ENCODE data around the gene CYP46A1. TPM values are rescaled to one million over a fixed set of nuclear protein-coding genes. Genes with fewer than 3 reads are reported as not detected.

CYP46A1 gene
- polyA plus RNA-seq, 2 of the 4 experiments (the other 2 are of a cell fraction), result 0.06 to 0.13 TPM

DNA sequence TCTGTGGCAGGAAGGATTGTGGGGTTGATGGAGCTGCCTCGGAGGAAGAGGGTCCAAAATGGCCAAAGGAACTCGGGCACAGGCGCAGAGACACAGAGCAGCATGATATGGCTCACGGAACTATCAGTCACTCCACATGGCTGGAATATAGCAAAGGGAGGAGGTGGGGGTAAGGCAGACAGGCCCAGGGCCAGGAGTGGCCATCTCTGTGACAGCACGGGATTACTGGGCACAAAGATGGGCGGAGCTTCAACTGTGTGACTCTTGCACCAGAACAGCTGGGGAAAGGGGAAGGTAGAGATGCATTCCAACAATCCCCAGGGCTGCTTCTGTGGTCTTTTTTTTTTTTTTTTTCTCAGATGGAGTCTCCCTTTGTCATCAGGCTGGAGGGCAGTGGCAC lies 84.3 kb downstream of the CYP46A1 start:
- FAIRE-seq, result no peak

GRCh38 chr14:99769123-99769522 lies 85.0 kb downstream of the CYP46A1 start:
- TF ChIP-seq TP53 (CRISPR knock-in tag; IDR thresholded peaks at IDR 0.05) (no peak), ZNF302 (CRISPR knock-in tag; IDR thresholded peaks at IDR 0.05) (no peak), USF2 (IDR thresholded peaks at IDR 0.05) (no peak), E2F6 (IDR thresholded peaks at IDR 0.05; ENCODE audit: borderline replicate concordance, low read depth) (no peak), MAFK (IDR thresholded peaks at IDR 0.05; ENCODE audit: partially characterized antibody) (no peak), RCOR1 (IDR thresholded peaks at IDR 0.05; ENCODE audit: low read depth, low read length) (no peak), SREBF2 (IDR thresholded peaks at IDR 0.05) (no peak), CHD4 (IDR thresholded peaks at IDR 0.05; ENCODE audit: borderline replicate concordance) (no peak), HMGXB4 (CRISPR knock-in tag; IDR thresholded peaks at IDR 0.05; ENCODE audit: borderline replicate concordance) (no peak), HOXB13 (CRISPR knock-in tag; IDR thresholded peaks at IDR 0.05; ENCODE audit: low read depth) (no peak), PHF8 (IDR thresholded peaks at IDR 0.05; ENCODE audit: borderline replicate concordance, low read depth) (no peak)
- TF ChIP-seq, protein P1, sequence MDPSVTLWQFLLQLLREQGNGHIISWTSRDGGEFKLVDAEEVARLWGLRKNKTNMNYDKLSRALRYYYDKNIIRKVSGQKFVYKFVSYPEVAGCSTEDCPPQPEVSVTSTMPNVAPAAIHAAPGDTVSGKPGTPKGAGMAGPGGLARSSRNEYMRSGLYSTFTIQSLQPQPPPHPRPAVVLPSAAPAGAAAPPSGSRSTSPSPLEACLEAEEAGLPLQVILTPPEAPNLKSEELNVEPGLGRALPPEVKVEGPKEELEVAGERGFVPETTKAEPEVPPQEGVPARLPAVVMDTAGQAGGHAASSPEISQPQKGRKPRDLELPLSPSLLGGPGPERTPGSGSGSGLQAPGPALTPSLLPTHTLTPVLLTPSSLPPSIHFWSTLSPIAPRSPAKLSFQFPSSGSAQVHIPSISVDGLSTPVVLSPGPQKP (IDR thresholded peaks at IDR 0.05; ENCODE audit: low read depth, low read length), result no peak
- TF ChIP-seq, protein P2, sequence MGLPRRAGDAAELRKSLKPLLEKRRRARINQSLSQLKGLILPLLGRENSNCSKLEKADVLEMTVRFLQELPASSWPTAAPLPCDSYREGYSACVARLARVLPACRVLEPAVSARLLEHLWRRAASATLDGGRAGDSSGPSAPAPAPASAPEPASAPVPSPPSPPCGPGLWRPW (IDR thresholded peaks at IDR 0.05), result no peak

More for the DNA sequence above, 84.3 kb downstream of the CYP46A1 start:
- ChIA-PET POLR2A (no interaction called here), CTCF (interaction anchor here (1.0 to 1.4 kb wide), 3 partner anchors 13 to 24 kb away, joined by 3 to 6 read pairs (median 3); partner anchors contain the start of gene EML1)
- no peak overlapping the region for H3K4me2 ChIP-seq
- no peaks in the 10 kb centered on the region; the same call in 2 of the 3 replicates for H3K4me1 ChIP-seq
- TF ChIP-seq, protein P1 (IDR thresholded peaks at IDR 0.05; ENCODE audit: low read depth, low read length), result no peak
- TF ChIP-seq JUNB (IDR thresholded peaks at IDR 0.05) (no peak), EHF (CRISPR knock-in tag; IDR thresholded peaks at IDR 0.05) (no peak), HDAC2 (IDR thresholded peaks at IDR 0.05) (no peak), POLR2AphosphoS2 (conservative IDR thresholded peaks at IDR 0.05; ENCODE audit: low read length) (no peak), POLR2A (IDR thresholded peaks at IDR 0.05; ENCODE audit: low read length) (no peak), RARB (CRISPR knock-in tag; IDR thresholded peaks at IDR 0.05) (no peak), USF2 (IDR thresholded peaks at IDR 0.05) (no peak), PBX3 (IDR thresholded peaks at IDR 0.05) (no peak), FOXS1 (CRISPR knock-in tag; IDR thresholded peaks at IDR 0.05) (no peak), PHF8 (IDR thresholded peaks at IDR 0.05; ENCODE audit: borderline replicate concordance, low read depth) (no peak)
- TF ChIP-seq, protein P2 (IDR thresholded peaks at IDR 0.05), result no peak
- TF ChIP-seq, protein P3, sequence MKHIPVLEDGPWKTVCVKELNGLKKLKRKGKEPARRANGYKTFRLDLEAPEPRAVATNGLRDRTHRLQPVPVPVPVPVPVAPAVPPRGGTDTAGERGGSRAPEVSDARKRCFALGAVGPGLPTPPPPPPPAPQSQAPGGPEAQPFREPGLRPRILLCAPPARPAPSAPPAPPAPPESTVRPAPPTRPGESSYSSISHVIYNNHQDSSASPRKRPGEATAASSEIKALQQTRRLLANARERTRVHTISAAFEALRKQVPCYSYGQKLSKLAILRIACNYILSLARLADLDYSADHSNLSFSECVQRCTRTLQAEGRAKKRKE (CRISPR knock-in tag; IDR thresholded peaks at IDR 0.05; ENCODE audit: low read depth), result no peak
- H3K27ac ChIP-seq, result no peak overlapping the region
- ATAC-seq (peak; percentile 30 to 32; a peak in 2 of 6 replicates), DNase-seq (ENCODE audit: low read depth in 1 of 2, low spot score in 1 of 2) (no peak)
- 89% methylated on average over 6 of the region's 6 CpGs for WGBS (ENCODE audit: missing lambda C conversion rate)
- no peak overlapping the region for H3K4me3 ChIP-seq
- H3K9me3 ChIP-seq, result no peaks in the 10 kb centered on the region

More at GRCh38 chr14:99769123-99769522, 85.0 kb downstream of the CYP46A1 start:
- ChIA-PET POLR2A (no interaction called here), CTCF (interaction anchor here (1.2 to 1.8 kb wide), 4 partner anchors 9 to 39 kb away, joined by 3 to 6 read pairs (median 5); partner anchors contain the start of gene EML1)
- FAIRE-seq, result no peak
- no peak for DNase-seq (ENCODE audit: low read depth in 1 of 2, low spot score in 1 of 2)
- WGBS (ENCODE audit: missing lambda C conversion rate), result 100% methylated on average over 5 of the region's 6 CpGs
- no peak for ATAC-seq
- Histone ChIP-seq H3K4me3 (no peak overlapping the region), H3K27ac (no peak overlapping the region), H3K4me2 (no peak overlapping the region), H3K4me1 (no peaks in the 10 kb centered on the region; the same call in 2 of the 3 replicates), H3K9me3 (no peaks in the 10 kb centered on the region)
